ENCODE results near the gene MAZ.
"Not testable (repeated sequence)": the region's sequence is repeated elsewhere in the genome, so short reads cannot be mapped to it uniquely, and the experiment has no call there.

Gene MAZ

DNA sequence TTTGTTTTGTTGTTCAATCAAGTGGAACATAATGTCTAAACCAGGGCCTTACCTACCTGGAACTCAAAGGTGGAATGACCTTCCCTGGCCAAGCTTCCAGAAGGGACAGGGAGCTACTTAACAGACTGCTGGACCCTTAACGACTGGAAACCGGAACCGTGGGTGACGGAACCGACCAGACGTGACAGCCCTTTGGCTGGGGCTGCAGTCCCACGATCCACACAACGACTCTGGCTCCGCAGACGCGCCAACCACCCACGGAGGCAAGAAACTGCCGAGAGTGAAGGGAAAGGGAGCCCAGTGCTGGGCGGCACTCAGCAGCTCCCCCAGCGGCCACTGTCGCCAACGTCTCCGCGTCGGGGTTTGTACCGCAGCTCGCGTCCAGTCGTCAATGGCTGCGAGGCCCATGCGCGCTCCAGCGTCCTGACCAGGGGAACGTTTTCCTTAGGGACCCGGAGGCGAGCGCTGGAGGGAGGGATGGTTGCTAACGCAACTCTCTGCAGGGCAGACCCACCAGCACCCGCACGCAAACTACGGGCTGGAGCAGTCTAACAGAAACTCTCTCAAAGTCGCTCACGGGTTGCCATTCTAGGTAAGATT lies 21.3 kb upstream of the MAZ start:
- DNase-seq = no peak

DNA sequence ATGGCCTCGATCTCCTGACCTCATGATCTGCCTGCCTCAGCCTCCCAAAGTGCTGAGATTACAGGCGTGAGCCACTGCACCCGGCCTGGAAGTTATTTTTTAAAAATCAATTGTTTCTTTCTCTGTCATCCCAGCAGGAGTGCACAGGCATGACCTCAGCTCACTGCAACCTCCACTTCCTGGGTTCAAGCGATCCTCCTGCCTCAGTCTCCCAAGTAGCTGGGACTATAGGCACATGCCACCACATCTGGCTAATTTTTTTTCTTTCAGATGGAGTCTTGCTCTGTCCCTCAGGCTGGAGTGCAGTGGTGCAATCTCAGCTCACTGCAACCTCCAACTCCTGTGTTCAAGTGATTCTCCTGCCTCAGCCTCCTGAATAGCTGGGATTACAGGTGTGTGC lies 19.2 kb upstream of the MAZ start:
- DNase-seq = not testable (repeated sequence)

DNA sequence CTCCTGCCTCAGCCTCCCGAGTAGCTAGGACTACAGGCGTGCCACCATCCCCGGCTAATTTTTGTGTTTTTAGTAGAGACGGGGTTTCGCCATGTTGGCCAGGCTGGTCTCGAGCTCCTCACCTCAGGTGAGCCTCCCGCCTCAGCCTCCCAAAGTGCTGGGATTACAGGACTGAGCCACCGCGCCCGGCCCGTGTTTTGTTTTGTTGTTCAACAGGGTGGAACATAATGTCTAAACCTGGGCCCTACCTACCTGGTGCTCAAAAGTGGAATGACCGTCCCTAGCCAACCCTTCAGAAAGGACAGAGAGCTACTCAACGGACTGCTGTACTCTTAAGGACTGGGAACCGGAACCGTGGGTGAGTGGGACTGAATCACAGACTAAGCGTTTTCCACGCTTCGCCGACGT lies 16.6 kb upstream of the MAZ start:
- no peak for DNase-seq

DNA sequence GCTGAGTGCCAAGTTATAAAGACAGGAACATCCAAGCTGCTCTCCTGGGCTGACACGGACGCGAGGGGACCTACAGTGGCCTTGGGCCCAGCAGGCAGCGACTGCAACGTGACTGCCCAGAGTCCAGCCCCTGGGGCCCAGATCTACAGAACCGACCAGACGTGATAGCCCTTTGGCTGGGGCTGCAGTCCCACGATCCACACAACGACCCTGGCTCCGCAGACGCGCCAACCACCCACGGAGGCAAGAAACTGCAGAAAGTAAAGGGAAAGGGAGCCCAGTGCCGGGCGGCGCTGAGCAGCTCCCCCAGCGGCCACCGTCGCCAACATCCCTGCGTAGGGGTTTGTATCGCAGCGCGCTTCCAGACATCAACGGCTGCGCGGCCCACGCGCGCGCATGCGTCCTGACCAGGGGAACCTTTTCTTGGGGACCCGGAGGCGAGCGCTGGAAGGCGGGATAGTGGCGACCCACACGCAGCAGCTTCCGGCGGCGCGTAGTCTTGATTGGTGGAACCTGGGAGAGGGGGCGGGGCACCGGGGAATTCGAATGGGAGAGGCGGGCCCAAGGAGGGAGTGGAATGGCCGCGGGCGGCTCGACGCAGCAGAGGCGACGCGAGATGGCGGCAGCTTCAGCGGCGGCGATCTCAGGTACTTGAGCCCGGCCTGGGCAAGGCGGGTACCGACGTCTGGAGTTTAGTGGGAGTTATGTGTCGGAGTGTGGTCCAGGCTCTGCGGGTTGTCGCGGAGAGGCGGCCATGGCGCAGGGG lies 16.0 kb upstream of the MAZ start, which contains the start of gene KIF22:
TSS of gene KIF22 (plus strand) at position 569 of the 766 bp plus-strand sequence. CDS start at position 578, 9 bp downstream.
- DNase-seq = peak; percentile 99

DNA sequence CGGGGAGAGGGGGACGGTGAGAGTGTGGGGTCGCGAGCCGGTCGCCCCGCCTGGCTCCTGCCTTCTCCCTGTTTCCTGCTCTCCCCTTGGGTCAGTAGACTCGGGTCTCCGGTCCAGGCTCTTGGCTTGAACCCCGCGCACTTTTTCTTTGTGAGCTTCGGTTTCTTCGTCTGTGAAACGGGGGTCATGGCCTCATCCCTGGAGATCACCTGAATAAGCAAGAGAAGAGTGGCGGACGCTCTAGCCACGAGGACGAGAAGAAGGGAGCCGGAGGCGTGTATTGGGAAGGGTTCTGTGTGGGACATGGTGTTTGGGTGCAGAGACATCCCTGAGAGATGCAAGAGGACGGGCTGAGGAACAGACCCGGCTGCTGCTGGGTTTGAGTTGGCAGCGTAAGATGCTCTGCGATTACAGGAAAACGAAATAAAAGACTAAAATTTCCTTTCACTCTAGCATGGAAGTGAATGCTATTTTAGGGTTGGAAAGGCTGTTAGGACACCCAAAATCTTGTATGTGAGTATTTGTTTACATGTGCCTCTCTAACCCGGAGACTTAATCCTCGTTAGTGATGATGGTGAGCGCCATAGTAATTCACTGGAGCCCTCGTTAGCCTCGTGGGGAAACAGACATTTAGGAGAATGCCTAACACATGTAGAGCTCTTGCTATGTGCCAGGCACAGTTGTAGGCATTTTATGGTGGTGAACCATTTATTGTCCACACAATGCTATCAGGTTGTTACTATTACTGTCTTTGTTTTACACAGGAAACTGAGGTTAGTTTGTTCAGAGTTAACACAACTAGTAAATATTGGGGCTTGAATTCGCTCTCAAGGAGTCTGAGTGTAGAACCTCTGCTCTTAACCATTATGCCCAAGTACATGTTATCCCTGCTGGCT lies 15.1 kb upstream of the MAZ start:
- no peak for DNase-seq

DNA sequence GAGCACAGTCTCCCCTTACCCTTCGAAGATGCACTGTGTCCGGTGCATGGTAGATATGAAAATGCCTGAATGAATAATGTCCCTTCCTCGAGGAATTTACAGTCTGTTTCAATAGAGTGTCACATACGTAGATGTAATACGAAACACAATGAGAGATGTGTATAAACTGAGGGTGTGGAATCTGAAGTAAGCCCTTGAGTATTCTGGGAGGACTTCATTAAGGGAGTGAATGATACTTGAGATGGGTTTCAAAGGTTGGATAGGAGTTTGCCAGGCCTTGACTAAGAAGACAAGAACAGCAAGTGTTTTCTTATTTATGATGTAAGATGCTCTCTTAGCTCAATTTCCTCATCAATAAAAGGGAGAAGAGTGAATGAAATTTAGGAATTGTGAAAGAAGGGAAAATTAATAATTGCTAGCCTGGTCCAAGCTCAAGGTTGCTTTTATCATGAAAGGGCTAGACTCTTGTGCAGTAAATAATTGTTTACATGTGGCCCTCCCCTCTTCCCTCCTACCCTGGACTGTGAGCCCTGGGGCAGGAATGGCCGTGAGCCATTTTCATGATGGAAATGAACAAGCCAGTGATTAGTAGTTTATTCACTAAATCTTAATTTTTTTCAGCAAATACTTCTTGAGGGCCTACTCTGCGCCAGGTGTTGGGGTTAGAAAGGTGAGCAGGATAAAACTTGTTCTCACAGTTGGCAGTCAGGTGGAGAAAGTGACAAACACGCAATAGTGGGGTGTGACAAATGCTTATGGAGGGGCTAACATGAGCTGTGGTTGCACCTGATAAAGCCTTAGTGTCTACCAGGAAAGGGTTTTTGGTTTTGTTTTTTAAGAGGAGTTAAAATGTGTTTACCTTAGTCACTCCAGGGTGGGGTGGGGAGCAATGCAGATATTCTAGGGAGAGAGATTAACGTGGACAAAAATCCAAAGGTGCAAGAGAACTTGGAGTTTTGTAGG lies 14.2 kb upstream of the MAZ start:
- DNase-seq = no peak

DNA sequence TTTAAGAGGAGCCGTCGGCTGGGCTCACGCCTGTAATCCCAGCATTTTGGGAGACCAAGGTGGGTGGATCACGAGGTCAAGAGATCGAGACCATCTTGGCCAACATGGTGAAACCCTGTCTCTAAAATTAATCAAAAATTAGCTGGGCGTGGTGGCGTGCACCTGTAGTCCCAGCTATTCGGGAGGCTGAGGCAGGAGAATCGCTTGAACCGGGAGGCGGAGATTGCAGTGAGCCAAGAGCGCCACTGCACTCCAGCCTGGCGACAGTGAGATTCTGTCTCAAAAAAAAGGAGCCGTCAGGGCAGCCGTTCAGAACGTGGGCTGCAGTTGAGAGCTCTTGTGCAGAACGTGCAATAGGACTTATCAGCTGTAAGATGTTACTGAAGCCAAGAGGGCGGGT lies 13.2 kb upstream of the MAZ start:
- not testable (repeated sequence) for DNase-seq

DNA sequence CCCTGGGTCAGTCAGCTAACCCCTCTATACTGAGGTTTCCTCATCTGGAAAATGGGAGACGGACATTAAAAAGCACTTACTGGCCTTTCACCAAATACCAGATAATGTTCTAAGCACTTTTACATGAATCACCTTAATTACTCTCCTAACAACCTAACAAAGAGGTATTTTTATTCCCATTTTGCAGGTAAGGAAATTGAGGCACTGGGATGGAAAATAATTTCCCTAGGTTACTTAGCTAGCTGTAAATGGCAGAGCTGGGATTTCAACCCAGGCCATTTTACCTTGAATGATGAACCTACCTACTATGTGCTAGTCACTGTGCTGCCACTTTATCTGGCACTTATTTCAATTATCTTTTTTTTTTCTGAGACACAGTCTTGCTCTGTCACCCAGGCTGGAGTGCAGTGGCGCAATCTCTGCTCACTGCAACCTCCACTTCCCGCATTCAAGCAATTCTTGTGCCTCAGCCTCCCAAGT lies 12.1 kb upstream of the MAZ start:
- DNase-seq = no peak

DNA sequence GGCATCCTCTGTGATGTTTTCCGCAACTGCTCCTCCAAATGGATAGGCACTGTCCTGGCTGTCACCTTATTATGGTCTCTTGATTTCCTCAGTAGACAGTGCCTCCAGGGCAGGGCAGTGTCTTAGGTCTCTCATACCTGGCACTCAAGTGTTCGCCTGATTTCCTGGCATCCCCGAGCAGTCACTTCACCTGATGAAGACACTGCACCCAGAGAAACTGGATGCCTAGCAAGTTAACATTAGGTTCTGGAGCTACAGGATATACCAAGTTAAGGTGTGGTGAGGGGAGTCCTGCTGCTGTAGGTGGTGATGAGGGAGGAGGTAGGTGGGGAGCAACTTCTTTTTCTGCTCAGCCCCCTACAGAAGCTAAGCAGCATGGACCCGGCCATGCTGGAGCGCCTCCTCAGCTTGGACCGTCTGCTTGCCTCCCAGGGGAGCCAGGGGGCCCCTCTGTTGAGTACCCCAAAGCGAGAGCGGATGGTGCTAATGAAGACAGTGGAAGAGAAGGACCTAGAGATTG lies 3.9 kb upstream of the MAZ start:
- no peak for DNase-seq

DNA sequence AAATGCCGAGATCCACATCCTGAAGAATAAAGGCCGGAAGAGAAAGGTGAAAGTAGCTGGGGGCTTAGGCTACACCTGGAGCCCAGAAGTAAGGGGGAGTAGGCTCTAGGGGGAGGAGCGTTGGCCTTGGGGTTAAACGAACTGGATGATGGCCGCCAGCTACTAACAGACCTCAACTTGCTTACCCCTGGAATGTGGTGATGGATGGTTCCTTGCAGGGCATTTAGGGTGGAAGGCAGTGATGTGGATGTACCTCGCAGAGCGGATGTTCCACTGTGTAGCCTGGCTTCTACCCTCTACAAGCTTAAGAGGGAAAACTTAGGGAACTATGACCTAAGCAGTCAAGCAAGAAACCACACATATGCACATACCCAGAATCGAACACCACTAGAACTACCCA lies 2.3 kb upstream of the MAZ start:
- DNase-seq = no peak

DNA sequence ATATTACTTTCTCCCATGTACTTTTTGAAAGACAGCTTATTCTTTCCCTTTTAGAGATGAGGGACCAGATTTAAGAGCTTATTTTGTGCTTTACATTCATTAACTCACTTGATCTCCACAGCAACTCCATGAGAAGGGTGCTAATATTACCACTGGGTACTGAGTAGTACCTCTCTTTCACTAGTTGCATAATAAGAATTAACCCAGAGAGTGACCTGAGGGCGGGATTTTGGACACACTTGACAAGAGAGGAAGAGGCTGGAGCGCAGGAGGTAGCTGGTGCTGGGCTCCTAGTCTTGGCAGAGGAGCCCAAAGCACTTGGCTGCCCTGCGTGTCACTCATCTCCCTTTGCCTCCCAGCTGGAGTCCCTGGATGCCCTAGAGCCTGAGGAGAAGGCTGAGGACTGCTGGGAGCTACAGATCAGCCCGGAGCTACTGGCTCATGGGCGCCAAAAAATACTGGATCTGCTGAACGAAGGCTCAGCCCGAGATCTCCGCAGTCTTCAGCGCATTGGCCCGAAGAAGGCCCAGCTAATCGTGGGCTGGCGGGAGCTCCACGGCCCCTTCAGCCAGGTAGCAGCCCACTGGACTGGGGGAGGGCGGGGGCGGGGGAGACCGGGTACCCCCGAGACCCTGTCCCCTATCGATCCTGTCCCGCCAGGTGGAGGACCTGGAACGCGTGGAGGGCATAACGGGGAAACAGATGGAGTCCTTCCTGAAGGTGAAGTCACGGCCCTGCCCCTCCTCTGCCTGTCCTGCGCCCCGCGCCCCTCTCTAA lies 1.7 kb upstream of the MAZ start:
- no peak for DNase-seq

DNA sequence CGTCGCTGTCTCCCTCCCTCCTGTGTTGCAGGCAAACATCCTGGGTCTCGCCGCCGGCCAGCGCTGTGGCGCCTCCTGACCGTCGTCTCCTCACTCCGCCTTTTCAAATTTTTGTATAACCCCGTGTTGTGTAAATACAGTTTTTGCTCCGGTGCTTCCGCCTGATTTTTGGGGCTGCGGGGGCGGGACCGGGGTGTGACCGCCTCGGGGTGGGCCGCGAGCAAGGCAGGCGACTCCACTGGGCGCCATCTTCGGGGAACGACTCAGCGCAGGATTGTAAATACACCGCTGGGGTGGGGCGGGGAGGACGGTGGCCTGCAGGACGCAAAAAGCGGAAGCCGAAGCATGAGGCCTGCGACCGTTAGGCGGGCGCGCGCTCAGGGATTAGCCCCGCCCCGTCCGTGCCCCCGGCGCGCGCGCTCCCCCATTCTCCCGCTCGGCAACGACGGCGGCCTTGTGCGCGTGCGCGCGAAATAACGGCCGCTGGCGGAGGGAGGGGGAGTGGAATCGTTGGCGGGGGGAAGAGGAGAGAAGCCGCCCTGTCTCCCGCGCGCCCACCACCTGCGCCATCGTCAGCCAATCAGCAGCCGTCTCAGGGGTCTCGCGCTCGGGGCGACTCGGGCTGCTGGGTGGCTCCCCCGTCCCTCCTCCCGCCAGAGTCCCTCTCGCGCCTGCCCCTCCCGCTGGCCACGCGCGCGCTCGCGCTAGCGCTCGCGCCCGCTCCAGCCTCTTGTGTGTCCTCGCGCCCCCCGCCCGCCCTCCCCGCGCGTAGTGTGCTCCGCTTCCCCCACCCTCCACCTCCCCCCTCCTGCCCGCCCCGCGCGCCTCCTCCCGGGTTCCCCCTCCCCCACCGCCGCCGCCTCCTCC lies 864 bp upstream of the MAZ start:
- DNase-seq = peak; percentile 97

DNA sequence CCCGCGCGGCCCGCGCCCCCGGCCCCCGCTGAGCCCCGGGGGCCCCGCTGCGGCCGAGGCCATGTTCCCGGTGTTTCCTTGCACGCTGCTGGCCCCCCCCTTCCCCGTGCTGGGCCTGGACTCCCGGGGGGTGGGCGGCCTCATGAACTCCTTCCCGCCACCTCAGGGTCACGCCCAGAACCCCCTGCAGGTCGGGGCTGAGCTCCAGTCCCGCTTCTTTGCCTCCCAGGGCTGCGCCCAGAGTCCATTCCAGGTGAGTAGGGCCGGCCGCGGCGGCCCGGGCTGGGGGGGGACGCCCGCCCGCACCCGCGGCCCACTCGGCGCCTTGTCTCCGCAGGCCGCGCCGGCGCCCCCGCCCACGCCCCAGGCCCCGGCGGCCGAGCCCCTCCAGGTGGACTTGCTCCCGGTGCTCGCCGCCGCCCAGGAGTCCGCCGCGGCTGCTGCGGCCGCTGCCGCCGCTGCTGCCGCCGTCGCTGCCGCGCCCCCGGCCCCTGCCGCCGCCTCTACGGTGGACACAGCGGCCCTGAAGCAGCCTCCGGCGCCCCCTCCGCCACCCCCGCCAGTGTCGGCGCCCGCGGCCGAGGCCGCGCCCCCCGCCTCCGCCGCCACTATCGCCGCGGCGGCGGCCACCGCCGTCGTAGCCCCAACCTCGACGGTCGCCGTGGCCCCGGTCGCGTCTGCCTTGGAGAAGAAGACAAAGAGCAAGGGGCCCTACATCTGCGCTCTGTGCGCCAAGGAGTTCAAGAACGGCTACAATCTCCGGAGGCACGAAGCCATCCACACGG lies 504 bp downstream of the MAZ start:
- no peak for DNase-seq

DNA sequence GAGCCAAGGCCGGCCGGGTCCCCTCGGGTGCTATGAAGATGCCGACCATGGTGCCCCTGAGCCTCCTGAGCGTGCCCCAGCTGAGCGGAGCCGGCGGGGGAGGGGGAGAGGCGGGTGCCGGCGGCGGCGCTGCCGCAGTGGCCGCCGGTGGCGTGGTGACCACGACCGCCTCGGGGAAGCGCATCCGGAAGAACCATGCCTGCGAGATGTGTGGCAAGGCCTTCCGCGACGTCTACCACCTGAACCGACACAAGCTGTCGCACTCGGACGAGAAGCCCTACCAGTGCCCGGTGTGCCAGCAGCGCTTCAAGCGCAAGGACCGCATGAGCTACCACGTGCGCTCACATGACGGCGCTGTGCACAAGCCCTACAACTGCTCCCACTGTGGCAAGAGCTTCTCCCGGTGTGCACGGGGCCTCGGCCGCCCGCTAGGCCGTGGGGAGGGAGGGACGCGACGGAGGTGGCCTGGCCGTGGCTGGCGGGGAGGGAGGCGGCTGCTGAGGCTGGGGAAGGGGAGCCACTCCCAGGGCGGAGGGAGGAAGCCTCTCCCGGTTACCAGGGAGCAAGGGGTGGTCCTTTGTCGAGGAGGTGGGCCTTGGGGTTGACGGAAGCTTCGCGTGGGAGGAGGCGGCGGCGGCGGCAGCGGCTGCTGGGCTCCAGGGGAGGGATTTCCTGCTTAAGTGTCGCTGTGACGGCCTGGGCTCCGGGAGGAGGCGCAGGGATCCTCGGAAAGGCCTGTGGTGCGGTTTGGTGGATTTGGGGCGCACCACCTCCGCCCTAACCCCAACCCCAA lies 1.3 kb downstream of the MAZ start:
- peak; percentile 83 for DNase-seq

DNA sequence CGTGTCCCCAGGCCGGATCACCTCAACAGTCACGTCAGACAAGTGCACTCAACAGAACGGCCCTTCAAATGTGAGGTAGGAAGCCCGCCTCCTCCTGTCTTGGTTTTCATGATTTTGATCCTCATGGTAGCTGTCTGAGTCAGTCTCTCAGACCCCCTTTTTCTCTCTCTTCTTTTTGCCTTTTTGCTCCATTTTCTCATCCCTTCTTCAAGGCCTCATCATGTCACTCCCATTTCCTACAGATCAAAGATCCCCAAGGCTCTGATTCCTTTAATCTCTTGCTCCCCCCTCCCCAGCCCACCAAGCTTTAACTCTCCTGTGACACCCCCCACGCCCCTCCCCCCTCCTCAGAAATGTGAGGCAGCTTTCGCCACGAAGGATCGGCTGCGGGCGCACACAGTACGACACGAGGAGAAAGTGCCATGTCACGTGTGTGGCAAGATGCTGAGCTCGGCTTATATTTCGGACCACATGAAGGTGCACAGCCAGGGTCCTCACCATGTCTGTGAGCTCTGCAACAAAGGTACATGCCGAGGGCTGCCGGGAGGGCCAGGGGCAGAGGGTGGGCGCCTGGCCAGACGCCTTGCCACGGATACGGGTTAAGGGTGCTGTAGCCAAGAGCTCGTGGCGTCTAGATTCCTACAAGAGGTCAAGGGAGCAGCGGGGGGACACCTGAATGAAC lies 2.0 kb downstream of the MAZ start:
- no peak for DNase-seq

DNA sequence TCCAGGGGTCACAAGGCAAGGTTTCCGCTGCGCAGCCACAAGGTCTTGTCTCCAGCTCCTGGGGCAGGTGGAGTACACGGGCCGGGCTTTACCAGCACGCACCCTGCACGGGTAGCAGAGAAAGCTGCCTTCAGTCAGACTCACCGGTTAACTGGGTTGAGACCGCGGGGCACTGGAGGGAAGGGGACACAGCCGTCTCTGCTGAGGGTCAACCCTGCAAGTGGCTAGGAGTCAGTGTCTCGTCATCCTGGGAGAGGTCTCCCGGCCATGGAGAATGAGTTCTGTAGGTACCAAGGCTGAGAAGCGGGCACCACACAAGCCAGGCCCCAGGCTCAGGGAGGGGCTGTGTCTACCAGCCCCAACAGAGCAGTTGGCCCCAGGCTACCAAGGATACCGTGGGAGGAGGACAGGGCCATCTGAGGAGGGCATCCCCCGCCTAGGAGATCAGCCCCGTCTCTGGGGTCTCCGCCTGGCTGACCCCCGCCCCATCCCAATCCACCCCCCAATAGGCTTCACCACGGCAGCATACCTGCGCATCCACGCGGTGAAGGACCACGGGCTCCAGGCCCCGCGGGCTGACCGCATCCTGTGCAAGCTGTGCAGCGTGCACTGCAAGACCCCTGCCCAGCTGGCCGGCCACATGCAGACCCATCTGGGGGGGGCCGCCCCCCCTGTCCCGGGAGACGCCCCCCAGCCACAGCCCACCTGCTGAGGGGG lies 2.9 kb downstream of the MAZ start:
- DNase-seq = no peak
